Hepatocyte (in vitro differentiated cells): ENCODE data around the gene HOPX. TPM values are rescaled to one million over a fixed set of nuclear protein-coding genes. Genes with fewer than 3 reads are reported as not detected.

Experiments used
- DNase-seq: peaks from one replicate; pipeline ENCODE4 v3.0.0-alpha.2; 2016; ENCODE audit warnings: low spot score
- H2AFZ ChIP-seq: fragments of 200-600 bp; sonication (generic); 2 replicates; pipeline ENCODE4 v1.6.0; 2016; ENCODE audit warnings: antibody characterized with exemption, mild to moderate bottlenecking
- H3K27ac ChIP-seq: fragments of 200-600 bp; sonication (generic); 2 replicates; pipeline ENCODE4 v1.5.1; 2016; ENCODE audit warnings: mild to moderate bottlenecking
- H3K27me3 ChIP-seq: fragments of 200-600 bp; sonication (generic); 2 replicates; pipeline ENCODE4 v1.6.1; 2016
- H3K36me3 ChIP-seq: fragments of 200-600 bp; sonication (generic); replicated peaks from 2 replicates; pipeline ENCODE4 v1.5.1; 2016; ENCODE audit warnings: low read depth; ENCODE audit not compliant: insufficient read depth
- H3K4me1 ChIP-seq: fragments of 200-600 bp; sonication (generic); 2 replicates; pipeline ENCODE4 v1.5.1; 2016; ENCODE audit warnings: mild to moderate bottlenecking, moderate library complexity; ENCODE audit not compliant: insufficient read depth
- H3K4me2 ChIP-seq: fragments of 200-600 bp; sonication (generic); 2 replicates; pipeline ENCODE4 v1.6.0; 2016
- H3K4me3 ChIP-seq: fragments of 200-600 bp; sonication (generic); 2 replicates; pipeline ENCODE4 v1.5.1; 2016; ENCODE audit warnings: mild to moderate bottlenecking
- H3K79me2 ChIP-seq: fragments of 200-600 bp; sonication (generic); 2 replicates; pipeline ENCODE4 v1.6.0; 2017; ENCODE audit warnings: mild to moderate bottlenecking
- H3K9me2 ChIP-seq: fragments of 200-600 bp; sonication (generic); replicated peaks from 2 replicates; pipeline ENCODE4 v1.6.0; 2017; ENCODE audit warnings: mild to moderate bottlenecking; ENCODE audit not compliant: insufficient read depth
- H3K9me3 ChIP-seq: fragments of 200-600 bp; sonication (generic); 2 replicates; pipeline ENCODE4 v1.5.1; 2016; ENCODE audit warnings: low read depth, mild to moderate bottlenecking
- H4K20me1 ChIP-seq: fragments of 200-600 bp; sonication (generic); 2 replicates; pipeline ENCODE4 v1.6.0; 2016; ENCODE audit warnings: mild to moderate bottlenecking; ENCODE audit not compliant: insufficient read depth, poor library complexity, severe bottlenecking
- CTCF ChIP-seq: fragments of 200-600 bp; sonication (generic); IDR thresholded peaks from 2 replicates; pipeline ENCODE4 v1.5.1; 2016; ENCODE audit warnings: antibody characterized with exemption, mild to moderate bottlenecking; ENCODE audit not compliant: poor library complexity
- EZH2 ChIP-seq: fragments of 200-600 bp; sonication (generic); IDR thresholded peaks from 2 replicates; pipeline ENCODE4 v1.6.1; 2016; ENCODE audit warnings: antibody characterized with exemption, mild to moderate bottlenecking, borderline replicate concordance
- EZH2phosphoT487 ChIP-seq: fragments of 200-600 bp; sonication (generic); IDR thresholded peaks from one replicate; pipeline ENCODE4 v1.6.1; 2018; ENCODE audit warnings: antibody characterized with exemption, mild to moderate bottlenecking, low read depth, moderate library complexity; ENCODE audit not compliant: unreplicated experiment, severe bottlenecking
- WGBS: methylation state at CpG from one replicate; pipeline ENCODE4 v1.1.6; 2016; ENCODE audit warnings: low lambda C conversion rate; ENCODE audit errors: missing lambda C conversion rate; 5-methylcytosine and 5-hydroxymethylcytosine counted together
- polyA plus RNA-seq: library from polyadenylated mRNA; unstranded; fragments of >200 nt; fragmentation: Nextera tagmentation; extraction: Ambion mirVana; gene quantifications from 2 replicates; pipeline ENCODE4 v1.2.1, GENCODE V29; 2016
- total RNA-seq: library from RNA; depleted of rRNA; stranded (reverse); fragments of >200 nt; gene quantifications from 2 replicates; pipeline ENCODE4 v1.2.3, GENCODE V29; 2014

Gene HOPX
- total and polyA plus RNA-seq, 2 experiments from 2014 or later = 11.7 to 17.7 TPM

- Histone ChIP-seq H3K4me3 (no peak overlapping the region), H2AFZ (no peak overlapping the region), H4K20me1 (no peaks in the 10 kb centered on the region), H3K4me2 (no peak overlapping the region), H3K27ac (no peak overlapping the region), H3K79me2 (no peaks in the 10 kb centered on the region), H3K9me3 (no peaks in the 10 kb centered on the region), H3K4me1 (no peaks in the 10 kb centered on the region), H3K27me3 (peaks cover 14% of the 10 kb centered on the region), H3K9me2 (no peaks in the 10 kb centered on the region), H3K36me3 (no peaks in the 10 kb centered on the region)
- DNase-seq = no peak
- 72% methylated on average over 3 of the region's 3 CpGs for WGBS
- TF ChIP-seq EZH2 (no peak), EZH2phosphoT487 (no peak), CTCF (no peak)
Measured at GRCh38 chr4:56662782-56663468, 18.2 kb downstream of the HOPX start.

GRCh38 chr4:56659946-56660345, 21.1 kb downstream of the HOPX start:
- no peaks in the 10 kb centered on the region for H3K36me3 ChIP-seq
- peaks cover 6% of the 10 kb centered on the region for H3K4me1 ChIP-seq
- no peak for DNase-seq
- H3K9me2 ChIP-seq = no peaks in the 10 kb centered on the region
- no peak overlapping the region for H3K4me3 ChIP-seq
- H4K20me1 ChIP-seq = no peaks in the 10 kb centered on the region
- no peaks in the 10 kb centered on the region for H3K9me3 ChIP-seq
- peaks cover 42% of the 10 kb centered on the region for H3K27me3 ChIP-seq
- no peak for TF ChIP-seq EZH2phosphoT487
- no peak overlapping the region for H3K4me2 ChIP-seq
- H3K27ac ChIP-seq = no peak overlapping the region
- 96% methylated on average over 1 of the region's 1 CpG for WGBS
- no peaks in the 10 kb centered on the region for H3K79me2 ChIP-seq
- H2AFZ ChIP-seq = no peak overlapping the region

GRCh38 chr4:56658528-56658927, 22.6 kb downstream of the HOPX start:
- 52% methylated on average over 3 of the region's 3 CpGs for WGBS
- H3K4me1 ChIP-seq = peaks cover 9% of the 10 kb centered on the region
- no peaks in the 10 kb centered on the region for H3K36me3 ChIP-seq
- H3K79me2 ChIP-seq = no peaks in the 10 kb centered on the region
- DNase-seq = no peak
- H3K4me3 ChIP-seq = no peak overlapping the region
- H3K27ac ChIP-seq = no peak overlapping the region
- H2AFZ ChIP-seq = no peak overlapping the region
- peaks cover 53% of the 10 kb centered on the region for H3K27me3 ChIP-seq
- H3K9me2 ChIP-seq = no peaks in the 10 kb centered on the region
- no peak overlapping the region for H3K4me2 ChIP-seq
- TF ChIP-seq EZH2 (no peak), CTCF (no peak), EZH2phosphoT487 (no peak)
- H3K9me3 ChIP-seq = no peaks in the 10 kb centered on the region
- H4K20me1 ChIP-seq = no peaks in the 10 kb centered on the region

GRCh38 chr4:56657818-56658217, 23.3 kb downstream of the HOPX start:
- Histone ChIP-seq H3K9me3 (no peaks in the 10 kb centered on the region), H3K79me2 (no peaks in the 10 kb centered on the region), H4K20me1 (no peaks in the 10 kb centered on the region), H3K27ac (no peak overlapping the region), H3K4me3 (no peak overlapping the region), H3K9me2 (no peaks in the 10 kb centered on the region), H3K4me1 (peaks cover 9% of the 10 kb centered on the region), H3K36me3 (no peaks in the 10 kb centered on the region), H3K4me2 (no peak overlapping the region), H3K27me3 (peaks cover 53% of the 10 kb centered on the region), H2AFZ (no peak overlapping the region)
- 86% methylated on average over 4 of the region's 4 CpGs for WGBS
- no peak for DNase-seq
- TF ChIP-seq EZH2 (no peak), EZH2phosphoT487 (no peak), CTCF (no peak)
